ENCODE results near the gene PTPRM.

- TF ChIP-seq ZNF274 (IDR thresholded peaks at IDR 0.05; ENCODE audit: low read depth, low read length) (no peak), YY1 (IDR thresholded peaks at IDR 0.05; ENCODE audit: insufficient read depth, insufficient read length) (no peak)
Measured at GRCh38 chr18:7872569-7872968, 305.5 kb downstream of the PTPRM start.
